CD14-positive monocyte (primary cell): ENCODE results near the gene STON2. TPM values are rescaled to one million over a fixed set of nuclear protein-coding genes. Genes with fewer than 3 reads are reported as not detected.

Experiments used
- DNase-seq, 3 donors: peaks; one replicate each; pipeline ENCODE4 v3.0.0-alpha.2; 2011 to 2022
- H2AFZ ChIP-seq: 2 replicates; pipeline ENCODE4 v1.6.0; 2012; ENCODE audit warnings: mild to moderate bottlenecking, low read depth, low read length, inconsistent platforms; ENCODE audit not compliant: insufficient read depth, poor library complexity, severe bottlenecking
- H3K27ac ChIP-seq, 2 donors: 1 replicate in 1 of 2; 2 replicates in 1 of 2; pipeline ENCODE4 v1.5.1; 2012 to 2013; ENCODE audit warnings: low read length in 2 of 2, control low read depth in 1 of 2, inconsistent platforms in 1 of 2, low read depth in 1 of 2, mild to moderate bottlenecking in 1 of 2
- H3K27me3 ChIP-seq, 2 donors: one replicate each; pipeline versions ENCODE4 v1.6.0 to v1.6.1; 2011 to 2013; ENCODE audit warnings: low read length in 2 of 2; ENCODE audit not compliant: control insufficient read depth in 2 of 2, insufficient read depth in 2 of 2
- H3K36me3 ChIP-seq, 2 donors: replicated peaks in 1 of 2; 1 replicate in 1 of 2; 2 replicates in 1 of 2; pipeline versions ENCODE4 v1.5.1 to v1.6.1; 2012 to 2013; ENCODE audit warnings: low read length in 2 of 2, control low read depth in 1 of 2, inconsistent platforms in 1 of 2, mild to moderate bottlenecking in 1 of 2; ENCODE audit not compliant: insufficient read depth in 2 of 2, control insufficient read depth in 1 of 2
- H3K4me1 ChIP-seq, 2 donors: 1 replicate in 1 of 2; 2 replicates in 1 of 2; pipeline versions ENCODE4 v1.5.1 to v1.6.1; 2012 to 2013; ENCODE audit warnings: low read length in 2 of 2, control low read depth in 1 of 2, inconsistent platforms in 1 of 2, mild to moderate bottlenecking in 1 of 2, moderate library complexity in 1 of 2; ENCODE audit not compliant: insufficient read depth in 2 of 2, control insufficient read depth in 1 of 2
- H3K4me2 ChIP-seq: replicated peaks from 2 replicates; pipeline ENCODE3; 2012; ENCODE audit warnings: low read length, moderate library complexity, mild to moderate bottlenecking; ENCODE audit not compliant: poor library complexity, severe bottlenecking; ENCODE audit errors: extremely low read depth
- H3K4me3 ChIP-seq, 3 experiments: fragments of 200-600 bp in 1 of 3; sonication (generic) in 1 of 3; replicated peaks in 1 of 3; 1 replicate in 2 of 3; 2 replicates in 1 of 3; pipeline ENCODE4 v1.5.1; 2011 to 2013; ENCODE audit warnings: low read length in 3 of 3, mild to moderate bottlenecking in 3 of 3, control low read depth in 2 of 3, low read depth in 2 of 3, inconsistent platforms in 1 of 3, moderate library complexity in 1 of 3
- H3K79me2 ChIP-seq: 2 replicates; pipeline ENCODE4 v1.6.0; 2012; ENCODE audit warnings: mild to moderate bottlenecking, control low read depth, inconsistent platforms, low read length, moderate library complexity; ENCODE audit not compliant: insufficient read depth
- H3K9ac ChIP-seq: 2 replicates; pipeline ENCODE4 v1.6.0; 2017; ENCODE audit warnings: low read length, mild to moderate bottlenecking; ENCODE audit not compliant: insufficient read depth, poor library complexity, severe bottlenecking
- H3K9me3 ChIP-seq, 2 donors: replicated peaks in 1 of 2; 1 replicate in 1 of 2; 2 replicates in 1 of 2; pipeline versions ENCODE4 v1.5.1 to v1.6.1; 2012 to 2013; ENCODE audit warnings: low read length in 2 of 2, control low read depth in 1 of 2; ENCODE audit not compliant: control insufficient read depth in 1 of 2, insufficient read depth in 1 of 2
- H4K20me1 ChIP-seq: 2 replicates; pipeline ENCODE4 v1.6.0; 2012; ENCODE audit warnings: mild to moderate bottlenecking, low read length, control low read depth, moderate library complexity; ENCODE audit not compliant: insufficient read depth
- H3K27ac Mint-ChIP-seq, 7 donors: one replicate each; pipeline ENCODE4 v1.8.0; 2020; ENCODE audit warnings: mild to moderate bottlenecking in 7 of 7, mixed read lengths in 7 of 7, moderate library complexity in 6 of 7, inconsistent platforms in 2 of 7
- H3K27me3 Mint-ChIP-seq, 3 donors: one replicate each; pipeline ENCODE4 v1.8.0; 2021 to 2022; ENCODE audit warnings: low read depth in 3 of 3, mild to moderate bottlenecking in 3 of 3, mixed read lengths in 3 of 3, moderate library complexity in 3 of 3, inconsistent platforms in 1 of 3
- H3K36me3 Mint-ChIP-seq, 2 donors: one replicate each; pipeline ENCODE4 v1.8.0; 2020; ENCODE audit warnings: mixed read lengths in 2 of 2, inconsistent platforms in 1 of 2, mild to moderate bottlenecking in 1 of 2
- H3K4me1 Mint-ChIP-seq: one replicate; pipeline ENCODE4 v1.8.0; 2020; ENCODE audit warnings: mild to moderate bottlenecking, mixed read lengths
- H3K4me3 Mint-ChIP-seq, 2 donors: one replicate each; pipeline ENCODE4 v1.8.0; 2020; ENCODE audit warnings: mild to moderate bottlenecking in 2 of 2, mixed read lengths in 2 of 2, moderate library complexity in 1 of 2
- H3K9me3 Mint-ChIP-seq, 7 donors: one replicate each; pipeline ENCODE4 v1.8.0; 2020 to 2022; ENCODE audit warnings: mixed read lengths in 7 of 7, mild to moderate bottlenecking in 6 of 7, moderate library complexity in 6 of 7, inconsistent platforms in 2 of 7
- CTCF ChIP-seq: fragments of 200-600 bp; IDR thresholded peaks from one replicate; pipeline ENCODE4 v1.8.0; 2022; ENCODE audit warnings: antibody characterized with exemption, mild to moderate bottlenecking
- WGBS: methylation state at CpG from one replicate; pipeline ENCODE4 v1.1.5; 2013; ENCODE audit warnings: missing lambda C conversion rate; ENCODE audit not compliant: insufficient coverage; 5-methylcytosine and 5-hydroxymethylcytosine counted together
- intact Hi-C, 2 donors: fragments of 100-400 bp; cut with micrococcal nuclease; formaldehyde crosslinking; loops; one replicate each; pipeline versions ENCODE4 v1.15.0 to v1.15.1; 2023
- polyA plus RNA-seq, 3 donors: library from polyadenylated mRNA; depleted of rRNA in 1 of 3; unstranded in 2 of 3; stranded (reverse) in 1 of 3; fragments of 300-500 nt in 2 of 3; fragments of >200 nt in 1 of 3; fragmentation: Illumina TruSeq in 2 of 3; gene quantifications; 1 replicate in 2 of 3; 2 replicates in 1 of 3; pipeline ENCODE4 v1.2.3, GENCODE V29; 2012 to 2021

The STON2 gene
- polyA plus RNA-seq, 3 donors = 1.6 to 3.2 (median 2.1) TPM

- H4K20me1 ChIP-seq = no peaks in the 10 kb centered on the region
- no peaks in the 10 kb centered on the region for H3K9me3 ChIP-seq
- DNase-seq = no peak
- TF ChIP-seq CTCF = no peak
- Mint-ChIP-seq H3K9me3 (peaks cover 0 to 2% (median 0%) of the 10 kb centered on the region in 7 donors), H3K4me3 (no peak overlapping the region), H3K4me1 (no peaks in the 10 kb centered on the region), H3K27me3 (peaks cover 23 to 53% (median 38%) of the 10 kb centered on the region in 3 donors), H3K36me3 (no peaks in the 10 kb centered on the region), H3K27ac (no peak overlapping the region)
- H3K4me1 ChIP-seq = no peaks in the 10 kb centered on the region
- no peaks in the 10 kb centered on the region for H3K79me2 ChIP-seq
- no peak overlapping the region for H3K4me3 ChIP-seq
- intact Hi-C loops = no loop called here
- H3K27me3 ChIP-seq = peaks cover 25 to 30% of the 10 kb centered on the region in 2 donors
- no peak overlapping the region for H3K4me2 ChIP-seq
- no peak overlapping the region for H3K27ac ChIP-seq
- WGBS = 93% methylated on average over 3 of the region's 9 CpGs
- no peak overlapping the region for H3K9ac ChIP-seq
- no peaks in the 10 kb centered on the region for H3K36me3 ChIP-seq
- H2AFZ ChIP-seq = no peak overlapping the region
These were observed 46.3 kb upstream of the STON2 start for GRCh38 chr14:81446279-81447007.

GRCh38 chr14:81441626-81442134 lies 41.6 kb upstream of the STON2 start:
- no peak overlapping the region for H3K4me3 Mint-ChIP-seq
- no peaks in the 10 kb centered on the region for H3K9me3 ChIP-seq
- no CpG with 5 or more reads among the region's 5 CpGs for WGBS
- no peak for TF ChIP-seq CTCF
- H3K36me3 ChIP-seq = no peaks in the 10 kb centered on the region
- H3K27ac ChIP-seq = no peak overlapping the region
- peaks cover 0 to 10% (median 3%) of the 10 kb centered on the region in 7 donors for H3K9me3 Mint-ChIP-seq
- H3K4me2 ChIP-seq = no peak overlapping the region
- H3K36me3 Mint-ChIP-seq = peaks cover 3 to 6% of the 10 kb centered on the region in 2 donors
- H2AFZ ChIP-seq = no peak overlapping the region
- H3K27me3 ChIP-seq = peaks cover 58 to 59% of the 10 kb centered on the region in 2 donors
- H3K27me3 Mint-ChIP-seq = peaks cover 51 to 67% (median 61%) of the 10 kb centered on the region in 3 donors
- H3K9ac ChIP-seq = no peak overlapping the region
- DNase-seq = no peak
- intact Hi-C loops = no loop called here
- no peaks in the 10 kb centered on the region for H4K20me1 ChIP-seq
- H3K79me2 ChIP-seq = no peaks in the 10 kb centered on the region
- peaks cover 3 to 5% of the 10 kb centered on the region in 2 donors for H3K4me1 ChIP-seq
- no peak overlapping the region for H3K4me3 ChIP-seq
- H3K4me1 Mint-ChIP-seq = peaks cover 6% of the 10 kb centered on the region
- no peak overlapping the region for H3K27ac Mint-ChIP-seq
